NCI-H82 treated with DMSO at 0.1 percent for 48 hours (cell line): ENCODE results near the gene CACNA1B.
"Not testable (repeated sequence)": the region's sequence is repeated elsewhere in the genome, so short reads cannot be mapped to it uniquely, and the experiment has no call there.

Source experiments
- DNase-seq: peaks from one replicate; lab custom pipeline; 2025; ENCODE audit not compliant: unreplicated experiment; lab: John Stamatoyannopoulos, UW

CACNA1B gene

GRCh38 chr9:138111607-138112006 lies 234.0 kb downstream of the CACNA1B start:
- no peak for DNase-seq

GRCh38 chr9:138112090-138112748 lies 234.6 kb downstream of the CACNA1B start:
- DNase-seq = no peak

GRCh38 chr9:138112791-138113600 lies 235.4 kb downstream of the CACNA1B start:
- no peak for DNase-seq

- not testable (repeated sequence) for DNase-seq
Observed at GRCh38 chr9:138113701-138114325, 236.2 kb downstream of the CACNA1B start.

GRCh38 chr9:138114501-138115245 lies 237.1 kb downstream of the CACNA1B start:
- no peak for DNase-seq

DNA sequence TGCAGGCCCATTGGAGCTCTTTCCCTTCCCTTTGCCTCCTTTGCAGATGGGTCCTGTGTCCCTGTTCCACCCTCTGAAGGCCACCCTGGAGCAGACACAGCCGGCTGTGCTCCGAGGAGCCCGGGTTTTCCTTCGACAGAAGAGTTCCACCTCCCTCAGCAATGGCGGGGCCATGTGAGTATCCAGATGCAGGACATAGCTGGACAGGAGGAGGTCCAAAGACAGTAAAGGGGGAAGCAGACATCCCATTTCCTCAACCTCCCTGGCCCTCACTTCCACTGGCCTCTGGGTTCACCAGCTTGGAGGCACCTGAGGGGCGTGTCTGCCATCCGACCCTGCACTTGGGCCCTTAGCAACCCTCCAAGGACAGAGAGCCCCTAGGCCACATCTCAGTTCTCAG lies 237.9 kb downstream of the CACNA1B start:
- no peak for DNase-seq

- DNase-seq = no peak
Observed at GRCh38 chr9:138116521-138116920, 238.9 kb downstream of the CACNA1B start.

DNA sequence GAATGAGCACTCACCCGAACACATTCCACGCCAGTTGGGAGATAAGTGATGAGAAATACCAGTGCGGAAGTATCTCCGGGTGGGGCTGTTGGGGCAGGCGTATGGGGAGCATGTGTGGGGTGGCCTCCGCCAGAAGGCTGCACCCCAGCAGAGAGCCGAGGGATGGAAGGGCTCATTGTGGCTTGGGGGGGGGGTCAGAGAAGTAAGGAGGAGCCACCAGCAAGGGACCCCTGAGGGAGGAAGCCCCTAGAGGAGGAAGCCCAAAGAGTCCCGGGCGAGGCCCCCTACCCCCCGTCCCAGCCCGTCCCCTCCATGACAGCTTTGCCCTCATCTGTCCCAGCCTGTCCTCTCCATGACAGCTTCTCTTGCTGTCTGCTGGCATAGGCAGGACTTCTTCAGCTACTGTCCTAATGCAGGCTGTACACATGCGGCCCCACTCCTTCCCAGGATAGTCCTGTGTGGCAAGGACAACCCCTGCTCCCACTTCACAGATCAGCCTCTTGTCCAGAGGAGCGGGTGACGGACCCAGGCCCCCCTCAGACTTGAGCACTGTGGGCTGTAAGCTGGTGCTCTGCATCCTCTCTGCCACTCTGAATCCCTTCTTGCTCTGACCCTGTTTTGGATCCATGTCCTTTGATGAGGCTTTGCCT lies 239.6 kb downstream of the CACNA1B start:
- DNase-seq = no peak

DNA sequence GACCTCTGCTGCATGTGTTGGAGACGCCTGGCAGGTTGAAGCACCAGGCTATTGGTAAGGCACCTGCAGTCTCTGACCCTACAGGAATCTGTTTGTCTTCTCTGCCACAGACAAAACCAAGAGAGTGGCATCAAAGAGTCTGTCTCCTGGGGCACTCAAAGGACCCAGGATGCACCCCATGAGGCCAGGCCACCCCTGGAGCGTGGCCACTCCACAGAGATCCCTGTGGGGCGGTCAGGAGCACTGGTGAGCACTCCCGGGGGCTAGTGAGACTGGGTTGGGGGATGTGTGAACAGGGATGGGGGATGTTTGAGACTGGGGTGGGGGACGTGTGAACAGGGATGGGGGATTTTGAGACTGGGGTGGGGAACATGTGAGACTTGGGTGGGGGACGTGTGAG lies 240.3 kb downstream of the CACNA1B start:
- DNase-seq = no peak

DNA sequence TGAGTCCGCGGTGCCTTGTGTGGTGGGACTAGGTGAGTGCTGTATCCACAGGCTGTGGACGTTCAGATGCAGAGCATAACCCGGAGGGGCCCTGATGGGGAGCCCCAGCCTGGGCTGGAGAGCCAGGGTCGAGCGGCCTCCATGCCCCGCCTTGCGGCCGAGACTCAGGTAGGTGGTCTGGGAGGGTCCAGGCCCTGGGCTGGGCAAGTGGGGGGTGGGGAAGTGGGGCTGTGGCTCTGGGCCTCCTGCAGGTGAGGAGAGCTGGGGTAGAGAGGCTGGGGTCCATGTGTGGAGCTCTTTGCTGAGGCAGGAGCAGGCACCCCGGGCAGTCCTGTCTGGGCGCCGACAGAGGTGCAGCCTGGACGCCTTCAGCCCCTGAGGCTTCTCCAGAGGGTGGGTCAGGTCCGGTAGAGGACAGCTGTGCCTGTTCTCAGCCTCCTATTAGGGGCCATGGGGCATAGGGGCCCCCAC lies 241.1 kb downstream of the CACNA1B start:
- DNase-seq = no peak

- DNase-seq = no peak
Observed at GRCh38 chr9:138119202-138120027, 241.8 kb downstream of the CACNA1B start.

DNA sequence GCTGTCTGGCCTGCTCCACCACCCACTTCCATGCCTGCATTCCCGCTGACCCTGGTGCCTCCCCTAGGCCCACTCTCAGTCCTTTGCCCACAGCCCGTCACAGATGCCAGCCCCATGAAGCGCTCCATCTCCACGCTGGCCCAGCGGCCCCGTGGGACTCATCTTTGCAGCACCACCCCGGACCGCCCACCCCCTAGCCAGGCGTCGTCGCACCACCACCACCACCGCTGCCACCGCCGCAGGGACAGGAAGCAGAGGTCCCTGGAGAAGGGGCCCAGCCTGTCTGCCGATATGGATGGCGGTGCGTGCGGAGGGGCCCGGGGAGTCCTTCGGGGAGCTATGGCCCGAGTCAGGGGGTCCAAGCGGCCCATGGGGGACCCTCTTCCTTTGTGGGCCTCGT lies 242.5 kb downstream of the CACNA1B start:
- DNase-seq = no peak

- no peak for DNase-seq
Observed at GRCh38 chr9:138120511-138121437, 243.2 kb downstream of the CACNA1B start.

DNA sequence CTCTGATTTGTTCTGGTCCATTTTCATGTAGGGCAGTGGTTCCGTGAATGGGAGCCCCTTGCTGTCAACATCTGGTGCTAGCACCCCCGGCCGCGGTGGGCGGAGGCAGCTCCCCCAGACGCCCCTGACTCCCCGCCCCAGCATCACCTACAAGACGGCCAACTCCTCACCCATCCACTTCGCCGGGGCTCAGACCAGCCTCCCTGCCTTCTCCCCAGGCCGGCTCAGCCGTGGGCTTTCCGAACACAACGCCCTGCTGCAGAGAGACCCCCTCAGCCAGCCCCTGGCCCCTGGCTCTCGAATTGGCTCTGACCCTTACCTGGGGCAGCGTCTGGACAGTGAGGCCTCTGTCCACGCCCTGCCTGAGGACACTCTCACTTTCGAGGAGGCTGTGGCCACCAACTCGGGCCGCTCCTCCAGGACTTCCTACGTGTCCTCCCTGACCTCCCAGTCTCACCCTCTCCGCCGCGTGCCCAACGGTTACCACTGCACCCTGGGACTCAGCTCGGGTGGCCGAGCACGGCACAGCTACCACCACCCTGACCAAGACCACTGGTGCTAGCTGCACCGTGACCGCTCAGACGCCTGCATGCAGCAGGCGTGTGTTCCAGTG lies 244.0 kb downstream of the CACNA1B start:
- DNase-seq = no peak

DNA sequence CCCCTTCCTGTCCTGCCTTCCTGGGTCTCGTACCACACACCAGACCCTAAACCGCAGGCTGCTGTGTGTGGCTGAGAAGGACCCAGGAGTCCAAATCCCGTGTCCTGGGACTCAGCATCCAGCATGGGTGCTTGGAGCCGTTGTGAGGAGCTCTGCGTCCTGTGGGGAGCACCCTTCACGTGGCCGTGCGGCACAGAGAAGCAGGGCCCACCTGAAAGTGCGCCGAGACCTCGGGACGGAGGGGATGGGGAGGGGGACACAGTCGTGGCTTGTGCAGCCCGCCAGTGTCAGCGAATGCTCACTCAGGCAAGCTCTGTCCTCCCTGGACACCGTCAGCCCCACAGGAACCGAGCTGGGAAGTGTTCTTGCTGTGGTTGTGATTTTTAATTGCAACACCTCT lies 244.6 kb downstream of the CACNA1B start:
- DNase-seq = no peak

DNA sequence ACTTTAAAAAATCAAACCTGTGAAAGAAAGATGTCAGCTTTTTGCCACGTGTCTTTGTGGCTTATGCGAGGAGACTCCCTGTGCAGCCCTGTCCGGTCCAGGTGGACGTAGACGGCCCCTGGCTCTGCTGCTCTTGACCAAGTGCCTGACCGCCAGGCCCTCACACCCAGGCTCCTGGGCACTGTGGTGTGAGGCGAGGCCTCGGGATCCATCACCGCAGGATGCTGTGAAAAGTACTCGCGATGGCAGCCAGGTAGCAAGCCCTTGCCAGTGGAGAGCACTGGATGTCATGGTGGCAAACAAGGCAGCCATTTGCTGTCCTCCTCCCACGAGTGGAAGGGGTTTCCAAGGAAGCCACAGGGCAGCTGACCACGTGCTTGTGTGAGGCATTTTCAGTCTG lies 245.1 kb downstream of the CACNA1B start:
- no peak for DNase-seq

DNA sequence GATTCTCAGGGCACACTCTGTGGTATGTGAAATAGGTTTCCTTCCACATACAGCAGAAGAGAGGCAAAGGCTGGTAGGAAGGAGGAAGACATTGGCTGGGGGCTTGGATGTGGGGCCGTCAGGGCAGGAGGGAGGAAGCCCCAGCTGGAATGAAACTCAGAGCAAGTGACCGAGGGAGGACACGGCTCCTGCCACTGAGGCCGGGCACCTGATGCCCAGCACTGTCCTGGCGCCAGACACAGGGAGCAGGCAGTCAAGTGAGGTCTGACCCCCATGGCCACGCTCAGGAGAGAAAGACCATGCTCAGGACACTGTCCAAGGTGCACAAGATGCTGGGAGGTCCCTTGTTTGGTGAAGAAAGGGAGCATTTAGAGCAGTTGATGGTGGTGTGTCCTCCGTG lies 245.5 kb downstream of the CACNA1B start:
- no peak for DNase-seq

DNA sequence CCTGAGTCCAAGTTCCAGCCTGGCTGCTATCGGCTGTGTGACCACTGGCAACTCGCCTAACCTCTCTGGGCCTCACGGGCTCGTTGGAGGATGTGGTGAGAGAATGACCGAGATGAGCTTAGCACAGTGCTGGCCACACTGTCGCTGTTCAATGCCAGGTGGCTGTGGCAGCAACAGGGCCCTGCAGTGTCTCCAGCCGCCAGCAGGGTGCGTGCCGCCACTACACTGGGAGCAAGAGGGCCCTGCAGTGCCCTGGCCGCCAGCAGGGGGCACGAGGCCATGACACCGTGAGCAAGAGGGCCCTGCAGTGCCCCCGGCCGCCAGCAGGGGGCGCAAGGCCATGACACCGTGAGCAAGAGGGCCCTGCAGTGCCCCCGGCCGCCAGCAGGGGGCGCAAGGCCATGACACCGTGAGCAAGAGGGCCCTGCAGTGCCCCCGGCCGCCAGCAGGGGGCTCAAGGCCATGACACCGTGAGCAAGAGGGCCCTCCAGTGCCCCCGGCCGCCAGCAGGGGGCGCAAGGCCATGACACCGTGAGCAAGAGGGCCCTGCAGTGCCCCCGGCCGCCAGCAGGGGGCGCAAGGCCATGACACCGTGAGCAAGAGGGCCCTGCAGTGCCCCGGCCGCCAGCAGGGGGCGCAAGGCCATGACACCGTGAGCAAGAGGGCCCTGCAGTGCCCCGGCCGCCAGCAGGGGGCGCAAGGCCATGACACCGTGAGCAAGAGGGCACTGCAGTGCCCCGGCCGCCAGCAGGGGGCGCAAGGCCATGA lies 248.7 kb downstream of the CACNA1B start:
- not testable (repeated sequence) for DNase-seq
